AG09309 (cell line): Measurements from ENCODE around the gene RECK.

Experiments
- DNase-seq: peaks from one replicate; pipeline ENCODE4 v3.0.0-alpha.2; 2010; ENCODE audit warnings: low read depth
- H3K4me3 ChIP-seq: 2 replicates; pipeline ENCODE4 v1.5.1; 2011; ENCODE audit warnings: mild to moderate bottlenecking, low read depth, low read length, moderate library complexity; ENCODE audit not compliant: control insufficient read depth
- CTCF ChIP-seq: IDR thresholded peaks from 2 replicates; pipeline ENCODE4 v1.5.1; 2011; ENCODE audit warnings: mild to moderate bottlenecking, low read depth, low read length, inconsistent platforms; ENCODE audit not compliant: insufficient read depth, control insufficient read depth; ENCODE audit errors: missing control alignments

Gene RECK

GRCh38 chr9:36011379-36011778 is 25.3 kb upstream of the RECK start:
- DNase-seq, result no peak

GRCh38 chr9:36017278-36017677 is 19.4 kb upstream of the RECK start:
- H3K4me3 ChIP-seq, result no peak overlapping the region
- no peak for DNase-seq
- TF ChIP-seq CTCF, result no peak

More at GRCh38 chr9:36011379-36011778, 25.3 kb upstream of the RECK start:
- TF ChIP-seq CTCF, result no peak
- no peak overlapping the region for H3K4me3 ChIP-seq

GRCh38 chr9:36018129-36018528 is 18.6 kb upstream of the RECK start:
- H3K4me3 ChIP-seq, result no peak overlapping the region
- TF ChIP-seq CTCF, result no peak
- DNase-seq, result no peak

GRCh38 chr9:36018891-36019720 is 17.6 kb upstream of the RECK start:
- no peak for DNase-seq
- no peak overlapping the region for H3K4me3 ChIP-seq
- no peak for TF ChIP-seq CTCF

- no peak for TF ChIP-seq CTCF
- DNase-seq, result no peak
- no peak overlapping the region for H3K4me3 ChIP-seq
Observed at GRCh38 chr9:36021968-36022367, 14.7 kb upstream of the RECK start.

- DNase-seq, result no peak
- TF ChIP-seq CTCF, result peak; percentile 92
- no peak overlapping the region for H3K4me3 ChIP-seq
Observed at GRCh38 chr9:36023260-36024048, 13.3 kb upstream of the RECK start.
